Caco-2 (cell line): ENCODE data around the gene PCBD1. TPM values are rescaled to one million over a fixed set of nuclear protein-coding genes. Genes with fewer than 3 reads are reported as not detected.

Experiments used
- BruUV-seq: library from RNA; stranded (reverse); fragments of 400-500 nt; replicated peaks from 2 replicates; lab custom pipeline; 2021; lab: Mats Ljungman, UMichigan
- CTCF ChIA-PET: fragments of 300-600 bp; sonication (Branson Sonifier 250); formaldehyde crosslinking; loops from one replicate; lab custom pipeline; 2022; ENCODE audit warnings: antibody characterized with exemption; lab: Charles Lee
- POLR2A ChIA-PET: fragments of 300-600 bp; sonication (Branson Sonifier 250); formaldehyde crosslinking; loops from one replicate; lab custom pipeline; 2022; ENCODE audit warnings: antibody characterized with exemption; lab: Charles Lee
- DNase-seq, 2 experiments: peaks; one replicate each; pipeline versions ENCODE4 v3.0.0 to v3.0.0-alpha.2; 2020 to 2022
- H3K27me3 ChIP-seq: replicated peaks from 2 replicates; pipeline ENCODE4 v1.6.0; 2011; ENCODE audit warnings: low read length; ENCODE audit not compliant: control insufficient read depth, insufficient read depth
- H3K36me3 ChIP-seq: 2 replicates; pipeline ENCODE4 v1.5.1; 2011; ENCODE audit warnings: low read length; ENCODE audit not compliant: control insufficient read depth, insufficient read depth
- H3K4me1 ChIP-seq: fragments of 250-450 bp; sonication (Bioruptor Pico); 2 replicates; pipeline ENCODE4 v1.5.1; 2020; ENCODE audit warnings: mild to moderate bottlenecking
- H3K4me3 ChIP-seq: 2 replicates; pipeline ENCODE4 v1.5.1; 2011; ENCODE audit warnings: low read depth, mild to moderate bottlenecking, control low read depth, low read length
- H3K9me3 ChIP-seq: fragments of 250-450 bp; sonication (Bioruptor Pico); 2 replicates; pipeline ENCODE4 v1.5.1; 2020; ENCODE audit warnings: mild to moderate bottlenecking, moderate library complexity
- H3K27ac Mint-ChIP-seq: one replicate; pipeline ENCODE4 v1.8.0; 2022; ENCODE audit warnings: mixed read lengths; ENCODE audit not compliant: unreplicated experiment
- H3K27me3 Mint-ChIP-seq: one replicate; pipeline ENCODE4 v1.8.0; 2022; ENCODE audit warnings: mixed read lengths; ENCODE audit not compliant: insufficient read depth, unreplicated experiment
- H3K36me3 Mint-ChIP-seq: one replicate; pipeline ENCODE4 v1.8.0; 2022; ENCODE audit warnings: mild to moderate bottlenecking, mixed read lengths; ENCODE audit not compliant: insufficient read depth, unreplicated experiment
- H3K4me1 Mint-ChIP-seq: one replicate; pipeline ENCODE4 v1.8.0; 2022; ENCODE audit warnings: low read depth, mixed read lengths; ENCODE audit not compliant: unreplicated experiment
- H3K4me3 Mint-ChIP-seq: one replicate; pipeline ENCODE4 v1.8.0; 2022; ENCODE audit warnings: mild to moderate bottlenecking, moderate library complexity, mixed read lengths; ENCODE audit not compliant: unreplicated experiment
- H3K9me3 Mint-ChIP-seq: one replicate; pipeline ENCODE4 v1.8.0; 2022; ENCODE audit warnings: mixed read lengths; ENCODE audit not compliant: unreplicated experiment
- intact Hi-C: fragments of 100-400 bp; cut with micrococcal nuclease; formaldehyde crosslinking; loops from one replicate; pipeline ENCODE4 v1.10.0; 2022; ENCODE audit not compliant: unreplicated experiment
- total RNA-seq: library from RNA; stranded (reverse); gene quantifications from 2 replicates; pipeline ENCODE4 v1.2.3, GENCODE V29; 2022
- TF ChIP-seq, protein P1 (sequence below), 2 experiments: fragments of 200-600 bp in 1 of 2; IDR thresholded peaks; 1 replicate in 1 of 2; 2 replicates in 1 of 2; pipeline versions ENCODE4 v1.5.1 to v1.8.0; 2011 to 2022; ENCODE audit warnings: antibody characterized with exemption in 1 of 2, control low read depth in 1 of 2, inconsistent platforms in 1 of 2, low read depth in 1 of 2, low read length in 1 of 2, mild to moderate bottlenecking in 1 of 2, moderate library complexity in 1 of 2; ENCODE audit not compliant: insufficient read depth in 1 of 2, severe bottlenecking in 1 of 2, unreplicated experiment in 1 of 2

The PCBD1 gene
- total RNA-seq, 1 experiment from 2014 or later: 252 TPM

DNA sequence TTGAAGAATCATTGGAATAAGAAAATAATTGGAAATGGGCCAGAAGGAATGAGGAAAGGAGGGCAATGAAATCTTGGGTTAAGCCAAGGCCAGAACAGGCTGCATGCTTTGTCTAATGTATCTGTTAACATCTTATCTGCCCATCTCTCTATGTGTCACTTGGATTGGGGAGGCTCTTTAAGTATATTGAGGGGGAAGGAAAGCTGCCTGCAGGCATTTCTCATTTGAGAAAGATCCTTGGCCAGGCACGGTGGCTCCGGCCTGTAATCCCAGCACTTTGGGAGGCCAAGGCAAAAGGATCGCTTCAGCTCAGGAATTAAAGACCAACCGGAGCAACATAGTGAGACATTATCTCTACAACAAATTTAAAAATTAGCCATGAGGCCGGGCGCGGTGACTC is 14.3 kb downstream of the PCBD1 start:
- BruUV-seq: no TSS peak
- intact Hi-C loops: no loop called here
- Mint-ChIP-seq H3K4me1 (no peaks in the 10 kb centered on the region), H3K27me3 (no peaks in the 10 kb centered on the region), H3K27ac (no peak overlapping the region), H3K36me3 (peaks cover 56% of the 10 kb centered on the region), H3K4me3 (no peak overlapping the region), H3K9me3 (no peaks in the 10 kb centered on the region)
- Histone ChIP-seq H3K27me3 (no peaks in the 10 kb centered on the region), H3K4me1 (no peaks in the 10 kb centered on the region; the same call in 1 of the 2 replicates), H3K9me3 (no peaks in the 10 kb centered on the region), H3K36me3 (peaks cover 21% of the 10 kb centered on the region), H3K4me3 (no peak overlapping the region)
- TF ChIP-seq, protein P1, sequence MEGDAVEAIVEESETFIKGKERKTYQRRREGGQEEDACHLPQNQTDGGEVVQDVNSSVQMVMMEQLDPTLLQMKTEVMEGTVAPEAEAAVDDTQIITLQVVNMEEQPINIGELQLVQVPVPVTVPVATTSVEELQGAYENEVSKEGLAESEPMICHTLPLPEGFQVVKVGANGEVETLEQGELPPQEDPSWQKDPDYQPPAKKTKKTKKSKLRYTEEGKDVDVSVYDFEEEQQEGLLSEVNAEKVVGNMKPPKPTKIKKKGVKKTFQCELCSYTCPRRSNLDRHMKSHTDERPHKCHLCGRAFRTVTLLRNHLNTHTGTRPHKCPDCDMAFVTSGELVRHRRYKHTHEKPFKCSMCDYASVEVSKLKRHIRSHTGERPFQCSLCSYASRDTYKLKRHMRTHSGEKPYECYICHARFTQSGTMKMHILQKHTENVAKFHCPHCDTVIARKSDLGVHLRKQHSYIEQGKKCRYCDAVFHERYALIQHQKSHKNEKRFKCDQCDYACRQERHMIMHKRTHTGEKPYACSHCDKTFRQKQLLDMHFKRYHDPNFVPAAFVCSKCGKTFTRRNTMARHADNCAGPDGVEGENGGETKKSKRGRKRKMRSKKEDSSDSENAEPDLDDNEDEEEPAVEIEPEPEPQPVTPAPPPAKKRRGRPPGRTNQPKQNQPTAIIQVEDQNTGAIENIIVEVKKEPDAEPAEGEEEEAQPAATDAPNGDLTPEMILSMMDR (IDR thresholded peaks at IDR 0.05; ENCODE audit: insufficient read depth in 1 of 2, low read depth in 1 of 2, low read length in 1 of 2, severe bottlenecking in 1 of 2, unreplicated experiment in 1 of 2): no peak
- CTCF ChIA-PET: interaction anchor here (0.5 to 0.7 kb wide), 2 partner anchors 20 to 128 kb away, joined by 3 read pairs; no protein-coding TSS in a partner anchor
- no peak for DNase-seq
- POLR2A ChIA-PET: no interaction called here

DNA sequence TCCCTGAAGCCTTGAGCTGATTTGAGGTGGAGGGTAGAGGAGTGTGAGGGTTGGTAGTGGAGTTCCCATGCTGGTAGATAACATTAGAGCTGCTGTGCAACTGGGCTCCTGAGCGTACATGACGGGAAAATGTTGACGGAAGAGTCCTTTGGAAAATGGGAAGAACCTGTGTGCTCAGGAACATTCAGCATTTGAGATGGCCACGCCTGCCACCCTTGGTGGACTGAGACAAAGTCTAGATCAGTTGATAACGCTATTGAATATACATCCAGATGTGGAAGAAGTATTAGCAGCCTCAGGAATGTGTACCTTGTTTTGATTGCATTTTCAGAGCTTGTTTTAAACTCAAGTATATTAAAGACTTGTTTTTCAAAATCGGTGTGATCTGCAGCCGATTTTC is 16.1 kb downstream of the PCBD1 start:
- Mint-ChIP-seq H3K4me1 (no peaks in the 10 kb centered on the region), H3K27ac (no peak overlapping the region), H3K27me3 (no peaks in the 10 kb centered on the region), H3K36me3 (peaks cover 45% of the 10 kb centered on the region), H3K4me3 (no peak overlapping the region), H3K9me3 (no peaks in the 10 kb centered on the region)
- Histone ChIP-seq H3K9me3 (no peaks in the 10 kb centered on the region), H3K4me3 (no peak overlapping the region), H3K4me1 (no peaks in the 10 kb centered on the region; the same call in 1 of the 2 replicates), H3K27me3 (no peaks in the 10 kb centered on the region), H3K36me3 (peaks cover 17% of the 10 kb centered on the region)
- ChIA-PET CTCF (no interaction called here), POLR2A (interaction anchor here (0.9 to 1.1 kb wide), 2 partner anchors 9 to 55 kb away, joined by 3 read pairs; no protein-coding TSS in a partner anchor)
- intact Hi-C loops: no loop called here
- BruUV-seq: no TSS peak
- TF ChIP-seq, protein P1 (IDR thresholded peaks at IDR 0.05; ENCODE audit: insufficient read depth in 1 of 2, low read depth in 1 of 2, low read length in 1 of 2, severe bottlenecking in 1 of 2, unreplicated experiment in 1 of 2): no peak
- DNase-seq: no peak

DNA sequence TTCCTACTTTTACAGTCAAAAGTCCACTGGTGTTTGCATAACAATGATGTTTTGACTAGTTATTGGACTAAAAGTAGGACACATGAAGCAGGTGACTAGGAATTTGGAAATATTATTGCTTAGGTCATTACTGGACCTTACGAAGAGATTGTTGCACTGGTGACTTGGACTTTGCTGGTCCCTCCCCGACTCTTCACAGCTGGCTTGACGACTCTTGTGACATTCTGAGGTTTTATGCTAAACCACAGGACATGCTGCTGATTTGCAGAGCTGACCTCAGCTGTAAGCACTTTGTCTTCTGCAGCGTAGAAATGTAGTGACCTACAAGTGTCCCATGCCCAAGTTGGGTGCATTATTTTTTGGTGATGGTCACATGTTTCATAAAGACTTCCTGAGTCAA is 21.9 kb downstream of the PCBD1 start:
- H3K36me3 ChIP-seq: peaks cover 6% of the 10 kb centered on the region; the same call in 1 of the 2 replicates
- H3K9me3 ChIP-seq: no peaks in the 10 kb centered on the region
- H3K4me3 ChIP-seq: no peak overlapping the region
- no TSS peak for BruUV-seq
- Mint-ChIP-seq H3K27ac (no peak overlapping the region), H3K9me3 (no peaks in the 10 kb centered on the region), H3K4me3 (no peak overlapping the region), H3K36me3 (peaks cover 30% of the 10 kb centered on the region), H3K27me3 (no peaks in the 10 kb centered on the region), H3K4me1 (peaks cover 4% of the 10 kb centered on the region)
- no peaks in the 10 kb centered on the region for H3K27me3 ChIP-seq
- ChIA-PET CTCF (no interaction called here), POLR2A (no interaction called here)
- intact Hi-C loops: no loop called here
- peaks cover 8% of the 10 kb centered on the region for H3K4me1 ChIP-seq
- TF ChIP-seq, protein P1 (IDR thresholded peaks at IDR 0.05; ENCODE audit: insufficient read depth in 1 of 2, low read depth in 1 of 2, low read length in 1 of 2, severe bottlenecking in 1 of 2, unreplicated experiment in 1 of 2): no peak
- DNase-seq: no peak
